Vagina (tissue), 2 donors: ENCODE results near the gene MCF2L. TPM values are rescaled to one million over a fixed set of nuclear protein-coding genes. Genes with fewer than 3 reads are reported as not detected.

Source experiments
- DNase-seq, 2 donors: peaks; one replicate each; pipeline ENCODE4 v3.0.0-alpha.2; 2017; ENCODE audit errors: extremely low spot score in 2 of 2
- H3K27ac ChIP-seq: fragments of 200-600 bp; sonication (generic); one replicate; pipeline ENCODE4 v1.5.1; 2019
- H3K27me3 ChIP-seq: fragments of 200-600 bp; sonication (generic); one replicate; pipeline ENCODE4 v1.5.1; 2019
- H3K36me3 ChIP-seq, 2 donors: fragments of 200-600 bp; sonication (generic); one replicate each; pipeline ENCODE4 v1.5.1; 2017 to 2019
- H3K4me1 ChIP-seq: fragments of 200-600 bp; sonication (generic); one replicate; pipeline ENCODE4 v1.5.1; 2019
- H3K4me3 ChIP-seq, 2 donors: fragments of 200-600 bp; sonication (generic); 1 replicate in 1 of 2; 2 replicates in 1 of 2; pipeline ENCODE4 v1.5.1; 2016 to 2019
- H3K9me3 ChIP-seq: fragments of 200-600 bp; sonication (generic); one replicate; pipeline ENCODE4 v1.5.1; 2019
- CTCF ChIP-seq, 3 experiments: fragments of 450-650 bp in 2 of 3; fragments of 200-600 bp in 1 of 3; sonication (generic) in 1 of 3; IDR thresholded peaks; one replicate each; pipeline ENCODE4 v1.5.1; 2017 to 2019; ENCODE audit warnings: antibody characterized with exemption in 3 of 3, mild to moderate bottlenecking in 2 of 3, moderate library complexity in 2 of 3
- POLR2A ChIP-seq, 2 donors: fragments of 450-650 bp; IDR thresholded peaks; one replicate each; pipeline ENCODE4 v1.6.1; 2017; ENCODE audit warnings: antibody characterized with exemption in 2 of 2, mild to moderate bottlenecking in 2 of 2, moderate library complexity in 2 of 2
- POLR2AphosphoS5 ChIP-seq, 2 donors: sonication (generic); formaldehyde crosslinking; IDR thresholded peaks; one replicate each; pipeline ENCODE4 v1.9.0; 2017; ENCODE audit warnings: antibody characterized with exemption in 2 of 2, mild to moderate bottlenecking in 2 of 2, low read depth in 1 of 2; ENCODE audit not compliant: insufficient read depth in 1 of 2
- intact Hi-C: fragments of 100-400 bp; cut with DNase I; formaldehyde crosslinking; loops from one replicate; pipeline ENCODE4 v1.15.1; 2023
- total RNA-seq: library from RNA; depleted of rRNA; stranded (reverse); fragments of >200 nt; gene quantifications from one replicate; pipeline ENCODE4 v1.2.3, GENCODE V29; 2016

The MCF2L gene
- total RNA-seq, 1 donor from 2014 or later = 45.4 TPM

GRCh38 chr13:112986470-112986869 is 17.5 kb downstream of the MCF2L start:
- intact Hi-C loops = no loop called here

GRCh38 chr13:112986946-112987681 is 18.1 kb downstream of the MCF2L start:
- no peak for DNase-seq
- TF ChIP-seq POLR2A (IDR thresholded peaks at IDR 0.05) (no peak), POLR2AphosphoS5 (IDR thresholded peaks at IDR 0.05; ENCODE audit: insufficient read depth in 1 of 2, low read depth in 1 of 2) (no peak), CTCF (IDR thresholded peaks at IDR 0.05) (no peak)
- no peak overlapping the region for H3K4me3 ChIP-seq
- intact Hi-C loops = no loop called here
- H3K36me3 ChIP-seq = no peaks in the 10 kb centered on the region
- H3K27me3 ChIP-seq = no peaks in the 10 kb centered on the region
- peaks cover 6% of the 10 kb centered on the region for H3K4me1 ChIP-seq
- H3K9me3 ChIP-seq = no peaks in the 10 kb centered on the region
- H3K27ac ChIP-seq = no peak overlapping the region

More at GRCh38 chr13:112986470-112986869, 17.5 kb downstream of the MCF2L start:
- H3K4me1 ChIP-seq = peaks cover 6% of the 10 kb centered on the region
- DNase-seq = no peak
- H3K27ac ChIP-seq = no peak overlapping the region
- H3K27me3 ChIP-seq = no peaks in the 10 kb centered on the region
- H3K36me3 ChIP-seq = no peaks in the 10 kb centered on the region
- TF ChIP-seq POLR2AphosphoS5 (IDR thresholded peaks at IDR 0.05; ENCODE audit: insufficient read depth in 1 of 2, low read depth in 1 of 2) = no peak
- no peak overlapping the region for H3K4me3 ChIP-seq
- no peaks in the 10 kb centered on the region for H3K9me3 ChIP-seq

- Histone ChIP-seq H3K27me3 (no peaks in the 10 kb centered on the region), H3K9me3 (no peaks in the 10 kb centered on the region), H3K27ac (no peak overlapping the region), H3K4me3 (no peak overlapping the region), H3K4me1 (peaks cover 6% of the 10 kb centered on the region), H3K36me3 (no peaks in the 10 kb centered on the region)
- no peak for TF ChIP-seq POLR2A (IDR thresholded peaks at IDR 0.05)
- no peak for TF ChIP-seq POLR2AphosphoS5 (IDR thresholded peaks at IDR 0.05; ENCODE audit: insufficient read depth in 1 of 2, low read depth in 1 of 2)
- TF ChIP-seq CTCF (IDR thresholded peaks at IDR 0.05) = no peak
- DNase-seq = no peak
- intact Hi-C loops = no loop called here
These were observed 18.6 kb downstream of the MCF2L start for GRCh38 chr13:112987682-112988024.

GRCh38 chr13:112990783-112991182 is 21.8 kb downstream of the MCF2L start:
- Histone ChIP-seq H3K9me3 (no peaks in the 10 kb centered on the region), H3K27me3 (no peaks in the 10 kb centered on the region), H3K4me3 (no peak overlapping the region), H3K27ac (no peak overlapping the region), H3K36me3 (no peaks in the 10 kb centered on the region), H3K4me1 (no peaks in the 10 kb centered on the region)
- no peak for DNase-seq
- intact Hi-C loops = no loop called here
- TF ChIP-seq POLR2A (IDR thresholded peaks at IDR 0.05) = no peak
- no peak for TF ChIP-seq CTCF (IDR thresholded peaks at IDR 0.05)
- no peak for TF ChIP-seq POLR2AphosphoS5 (IDR thresholded peaks at IDR 0.05; ENCODE audit: insufficient read depth in 1 of 2, low read depth in 1 of 2)

- Histone ChIP-seq H3K27me3 (no peaks in the 10 kb centered on the region), H3K4me1 (no peaks in the 10 kb centered on the region), H3K36me3 (no peaks in the 10 kb centered on the region), H3K27ac (no peak overlapping the region), H3K4me3 (no peak overlapping the region), H3K9me3 (no peaks in the 10 kb centered on the region)
- intact Hi-C loops = no loop called here
- no peak for DNase-seq
- no peak for TF ChIP-seq POLR2A (IDR thresholded peaks at IDR 0.05)
- TF ChIP-seq CTCF (IDR thresholded peaks at IDR 0.05) = no peak
- no peak for TF ChIP-seq POLR2AphosphoS5 (IDR thresholded peaks at IDR 0.05; ENCODE audit: insufficient read depth in 1 of 2, low read depth in 1 of 2)
These were observed 22.6 kb downstream of the MCF2L start for GRCh38 chr13:112991609-112992008.
